Brain pericyte (primary cell): Measurements from ENCODE around the gene CCDC148.
"Not testable (repeated sequence)": the region's sequence is repeated elsewhere in the genome, so short reads cannot be mapped to it uniquely, and the experiment has no call there.

Experiments
- DNase-seq: peaks from one replicate; pipeline ENCODE4 v3.0.0-alpha.2; 2012; ENCODE audit warnings: low read depth, low spot score

The CCDC148 gene

GRCh38 chr2:158357122-158357521 lies 99.4 kb downstream of the CCDC148 start:
- DNase-seq, result no peak

GRCh38 chr2:158351466-158351816 lies 105.1 kb downstream of the CCDC148 start:
- not testable (repeated sequence) for DNase-seq

GRCh38 chr2:158350751-158351465 lies 105.6 kb downstream of the CCDC148 start:
- DNase-seq, result not testable (repeated sequence)

- DNase-seq, result no peak
These were observed 110.5 kb downstream of the CCDC148 start for GRCh38 chr2:158346032-158346431.

DNA sequence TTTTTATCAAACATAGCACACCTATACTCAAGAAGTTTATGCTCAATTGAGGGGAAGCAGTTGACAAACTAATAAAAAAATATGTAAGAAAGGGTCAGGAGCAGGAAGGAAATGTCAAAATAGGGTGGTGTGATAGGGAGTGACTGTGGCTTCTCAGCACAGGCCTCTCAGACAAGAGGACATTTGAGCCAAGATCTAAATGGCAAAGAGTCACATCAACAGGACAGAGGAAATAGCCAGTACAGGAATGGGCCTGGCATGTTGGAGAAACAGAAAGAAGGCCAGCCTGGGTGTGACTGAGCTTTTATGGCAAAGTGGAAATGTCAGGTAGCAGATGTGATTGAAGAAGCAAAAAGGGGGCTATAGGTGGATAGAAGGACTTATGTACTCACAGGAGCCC lies 117.0 kb downstream of the CCDC148 start:
- DNase-seq, result no peak

GRCh38 chr2:158337018-158337417 lies 119.5 kb downstream of the CCDC148 start:
- no peak for DNase-seq

- not testable (repeated sequence) for DNase-seq
These were observed 124.8 kb downstream of the CCDC148 start for GRCh38 chr2:158331799-158332198.

DNA sequence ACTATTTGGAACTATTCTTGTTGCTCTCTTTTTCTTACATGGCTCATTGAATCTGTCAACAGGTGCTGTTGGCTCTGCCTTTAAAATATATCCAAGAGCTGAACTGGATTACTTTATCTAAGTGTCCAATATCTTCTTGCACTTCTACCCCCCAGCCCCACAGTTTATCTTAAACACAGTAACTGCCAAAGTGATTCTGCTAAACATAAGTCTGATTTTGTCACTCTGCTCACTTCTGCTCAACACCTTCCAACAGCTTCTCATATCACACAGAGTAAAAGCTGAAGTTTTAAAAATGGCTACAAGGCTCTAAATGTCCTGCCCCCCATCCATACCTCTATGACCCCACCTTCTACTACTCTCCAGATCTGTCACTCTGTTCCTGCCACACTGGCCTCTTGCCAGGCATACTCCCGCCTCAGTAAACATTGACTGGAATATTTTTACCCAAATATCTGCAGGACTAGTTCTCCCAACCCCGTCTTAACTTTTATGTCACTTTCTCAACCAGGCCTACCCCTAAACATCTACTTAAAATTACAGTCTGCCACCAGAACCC lies 130.7 kb downstream of the CCDC148 start:
- no peak for DNase-seq

GRCh38 chr2:158325031-158325781 lies 131.3 kb downstream of the CCDC148 start:
- no peak for DNase-seq

DNA sequence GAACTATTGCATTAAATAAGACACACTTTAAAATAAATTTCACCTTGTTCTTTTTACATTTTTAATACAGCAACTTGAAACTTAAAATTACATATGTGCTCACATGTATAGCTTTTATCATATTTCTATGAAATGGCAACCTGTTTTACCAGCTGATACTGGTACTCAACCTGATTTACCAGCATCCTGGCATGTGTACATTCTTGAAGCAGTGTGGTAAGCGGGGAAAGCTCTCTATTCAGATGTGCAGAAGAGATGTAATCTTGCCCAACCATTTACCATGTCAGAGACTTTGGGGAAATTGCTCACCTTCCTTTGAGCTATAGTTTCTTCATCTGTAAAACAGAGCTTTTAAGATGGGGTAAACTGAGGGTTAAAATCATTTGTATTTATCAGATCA lies 133.2 kb downstream of the CCDC148 start:
- no peak for DNase-seq

DNA sequence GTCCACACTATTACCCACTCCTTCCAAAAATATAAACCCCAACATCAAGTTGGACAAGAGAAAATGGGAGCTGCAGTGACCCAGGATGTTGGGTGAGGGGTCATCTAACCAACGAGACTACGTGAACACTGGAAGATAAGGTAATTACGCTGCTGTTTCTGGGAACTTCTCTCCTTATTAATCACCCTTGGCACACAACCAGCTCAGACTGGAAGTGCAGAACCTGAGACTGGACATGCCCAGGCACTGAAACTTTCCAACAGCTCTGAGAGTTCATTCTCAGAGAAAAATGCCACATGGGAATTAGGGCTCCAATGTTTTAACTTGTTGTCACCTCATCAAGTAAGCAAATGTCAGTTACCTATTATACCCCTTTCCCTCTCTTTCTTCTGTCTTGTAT lies 135.3 kb downstream of the CCDC148 start:
- DNase-seq, result no peak

DNA sequence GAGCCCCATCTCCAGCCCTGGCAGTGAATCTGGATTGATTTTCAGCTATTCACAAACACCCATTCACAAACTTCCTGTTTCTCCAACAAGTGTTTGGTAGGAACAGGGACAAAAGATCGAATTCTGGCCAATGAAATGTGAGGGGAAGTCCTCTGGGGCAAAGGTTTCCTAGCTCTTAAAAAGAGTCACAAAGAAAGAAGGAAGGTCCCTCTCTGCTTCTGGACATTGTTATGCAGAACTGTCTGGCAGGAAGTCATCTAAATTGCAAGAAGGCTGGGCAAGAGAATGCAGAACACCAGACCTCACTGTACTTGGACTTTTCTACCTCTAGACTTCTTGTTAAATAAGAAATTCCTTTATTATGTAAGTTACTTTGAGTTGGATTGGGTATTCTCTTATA lies 137.3 kb downstream of the CCDC148 start:
- DNase-seq, result no peak

DNA sequence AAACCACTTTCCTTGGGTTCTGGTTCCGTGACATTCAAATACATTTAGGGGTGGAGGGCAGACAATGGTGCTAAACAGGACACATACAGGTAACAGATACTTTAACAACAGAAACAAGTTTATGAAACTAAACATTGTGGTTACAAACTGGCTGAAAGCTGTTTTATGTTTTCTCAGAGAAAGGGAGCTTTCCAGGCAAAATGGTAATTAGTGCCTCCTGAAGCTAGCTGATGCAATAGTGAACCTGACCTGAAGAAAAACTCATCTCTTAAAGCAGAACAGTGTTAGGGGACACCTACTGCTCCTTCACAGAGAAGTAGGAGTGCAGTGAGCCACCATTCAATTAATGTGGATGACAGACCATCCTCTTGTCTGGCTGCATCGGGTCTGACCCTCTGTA lies 138.9 kb downstream of the CCDC148 start:
- DNase-seq, result no peak

DNA sequence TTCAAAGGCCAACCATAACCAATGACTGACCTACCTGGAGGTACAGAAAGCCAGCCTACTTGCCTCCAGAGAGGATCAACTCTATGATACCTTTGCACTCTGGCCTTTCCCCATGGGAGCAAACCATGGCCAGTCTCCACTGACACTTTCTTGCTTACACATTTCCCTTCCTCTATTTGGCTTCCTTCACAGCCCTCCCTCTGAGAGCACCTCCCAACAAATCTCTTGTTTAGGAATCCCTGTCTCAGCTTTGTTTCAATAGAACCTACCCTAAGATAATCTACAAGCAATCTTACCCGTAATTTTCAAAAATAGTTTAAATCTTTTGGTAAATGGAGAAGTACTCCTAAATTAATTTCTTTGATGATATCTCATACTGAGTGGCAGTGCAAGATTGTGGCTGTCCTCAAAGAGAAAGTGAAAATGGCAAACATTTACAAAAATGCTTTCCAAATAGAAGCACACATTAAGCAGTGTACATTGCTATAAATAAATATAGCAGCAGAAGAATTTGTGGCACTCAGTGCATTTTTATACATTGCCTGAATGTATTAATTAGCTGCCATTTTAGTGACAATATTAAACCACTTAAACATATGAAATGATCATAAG lies 140.6 kb downstream of the CCDC148 start:
- no peak for DNase-seq

DNA sequence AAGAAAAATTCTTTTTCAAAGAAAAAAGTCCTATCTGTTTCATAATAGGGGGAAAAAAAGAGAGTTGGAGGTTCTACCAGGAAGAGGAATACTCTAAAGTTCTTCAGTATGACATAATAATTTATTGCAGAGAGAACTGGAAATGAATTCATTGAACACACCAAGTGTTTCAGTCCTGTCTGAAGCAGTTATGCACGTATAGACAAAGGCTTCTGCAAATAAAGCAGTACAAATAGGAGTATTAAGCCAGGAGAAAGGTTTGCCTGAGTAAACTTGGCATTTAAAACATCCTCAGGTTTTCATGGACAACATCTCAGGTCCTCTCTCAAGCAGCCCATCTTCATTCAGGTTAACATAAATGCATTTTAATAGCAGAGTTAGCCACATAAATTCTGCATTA lies 141.6 kb downstream of the CCDC148 start:
- no peak for DNase-seq

- DNase-seq, result no peak
These were observed 142.8 kb downstream of the CCDC148 start for GRCh38 chr2:158313734-158314133.

DNA sequence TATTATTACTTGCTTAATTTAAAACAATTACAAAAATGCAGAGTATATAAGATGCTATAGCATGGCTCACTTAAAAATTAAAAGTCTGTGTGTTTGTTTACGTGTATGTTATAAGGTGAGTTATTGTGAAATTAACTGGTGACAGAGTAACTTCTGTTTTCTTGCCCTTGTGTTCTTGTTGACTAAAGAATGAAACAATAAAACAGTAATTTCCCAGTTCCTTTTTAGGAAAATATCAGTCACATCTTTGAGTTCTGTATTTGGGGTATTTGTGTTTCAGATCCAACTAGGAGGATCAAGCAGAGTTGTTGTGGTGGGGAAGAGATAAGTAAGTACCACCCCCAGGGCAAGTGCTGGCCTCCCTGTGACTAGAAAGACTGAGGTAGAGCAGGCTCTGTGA lies 143.6 kb downstream of the CCDC148 start:
- DNase-seq, result no peak

DNA sequence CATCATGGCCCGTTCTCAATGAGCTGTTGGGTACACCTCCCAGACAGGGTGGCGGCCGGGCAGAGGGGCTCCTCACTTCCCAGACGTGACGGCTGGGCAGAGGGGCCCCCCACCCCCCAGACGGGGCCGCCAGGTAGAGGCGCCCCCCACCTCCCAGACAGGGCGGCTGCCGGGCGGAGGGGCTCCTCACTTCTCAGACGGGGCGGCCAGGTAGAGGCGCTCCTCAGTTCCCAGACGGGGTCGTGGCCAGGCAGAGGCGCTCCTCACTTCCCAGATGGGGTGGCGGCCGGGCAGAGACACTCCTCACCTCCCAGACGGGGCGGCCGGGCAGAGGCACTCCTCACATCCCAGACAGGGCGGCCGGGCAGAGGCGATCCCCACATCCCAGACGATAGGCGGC lies 146.1 kb downstream of the CCDC148 start:
- DNase-seq, result not testable (repeated sequence)

- no peak for DNase-seq
These were observed 151.1 kb downstream of the CCDC148 start for GRCh38 chr2:158305501-158305900.

DNA sequence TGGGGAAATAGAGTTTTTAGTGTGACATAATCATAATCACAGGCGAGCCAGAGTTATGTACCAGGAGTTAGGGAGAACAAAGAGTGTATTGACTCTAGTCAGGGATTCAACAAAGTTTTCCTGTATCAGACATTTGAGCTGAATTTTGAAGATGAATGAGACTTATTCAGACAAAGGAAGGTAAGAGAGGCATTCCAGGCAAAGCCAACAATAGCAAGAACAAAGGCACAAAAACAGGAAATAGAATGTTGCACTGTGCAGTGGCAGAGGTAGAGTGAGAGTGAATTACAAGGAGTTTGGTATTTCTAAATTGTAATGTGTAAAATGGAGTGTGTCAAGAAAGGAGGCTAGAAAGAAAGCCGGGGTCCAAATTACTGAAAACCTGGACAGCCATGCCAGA lies 156.2 kb downstream of the CCDC148 start:
- DNase-seq, result no peak

DNA sequence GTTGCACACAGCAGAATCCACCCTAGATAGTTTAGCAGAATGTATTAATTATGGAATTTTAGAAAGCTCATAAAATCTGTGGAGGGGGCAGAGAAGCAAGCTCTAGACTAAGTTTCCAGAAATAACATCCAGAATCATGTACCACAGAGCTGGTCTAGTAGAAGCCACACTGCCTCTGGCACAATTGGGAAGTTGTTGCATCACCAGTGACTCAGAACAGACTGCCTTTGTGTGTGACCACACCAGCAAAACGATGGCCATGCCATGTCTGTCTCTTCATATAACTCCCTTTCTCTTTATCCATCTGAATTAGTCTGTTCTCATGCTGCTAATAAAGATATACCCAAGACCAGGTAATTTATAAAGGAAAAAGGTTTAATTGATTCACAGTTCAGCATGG lies 158.9 kb downstream of the CCDC148 start:
- no peak for DNase-seq

GRCh38 chr2:158297120-158297519 lies 159.4 kb downstream of the CCDC148 start:
- no peak for DNase-seq

DNA sequence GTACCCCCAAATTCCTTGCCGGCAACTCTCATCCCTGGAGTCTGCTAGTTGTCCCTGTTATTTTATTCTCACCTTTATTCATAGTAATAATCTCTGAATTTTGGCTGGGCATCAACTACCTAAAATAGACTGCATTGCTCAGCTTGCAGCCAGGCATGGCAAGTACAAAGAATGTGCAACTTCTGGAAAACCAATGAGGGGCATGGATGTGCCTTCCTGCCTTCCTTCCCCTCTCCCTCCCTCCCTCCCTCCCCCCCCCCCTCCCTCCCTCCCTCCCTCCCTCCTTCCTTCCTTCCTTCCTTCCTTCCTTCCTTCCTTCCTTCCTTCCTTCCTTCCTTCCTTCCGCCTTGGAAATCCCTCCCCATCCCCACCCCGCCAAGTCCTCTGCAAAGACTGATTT lies 162.8 kb downstream of the CCDC148 start:
- no peak for DNase-seq
